SK-N-SH (cell line): ENCODE measurements around the gene CPSF3. TPM values are rescaled to one million over a fixed set of nuclear protein-coding genes. Genes with fewer than 3 reads are reported as not detected.

Source experiments
- CTCF ChIA-PET: fragments of 300-600, 350-600 bp; formaldehyde crosslinking; extraction: SDS; loops from one replicate; lab custom pipeline; 2021; lab: Yijun Ruan, JAX
- POLR2A ChIA-PET: fragments of 350-600 bp; sonication (Branson Sonifier 250); formaldehyde crosslinking; extraction: SDS; loops from one replicate; lab custom pipeline; 2020; ENCODE audit warnings: antibody characterized with exemption, inconsistent platforms; lab: Yijun Ruan, JAX
- DNase-seq: peaks from one replicate; pipeline ENCODE4 v3.0.0; 2012
- H2AFZ ChIP-seq: fragments of 200-600 bp; sonication (generic); 2 replicates; pipeline ENCODE4 v1.8.1; 2016; ENCODE audit warnings: antibody characterized with exemption, mild to moderate bottlenecking, low read depth
- H3F3A ChIP-seq: fragments of 200-600 bp; sonication (generic); replicated peaks from 2 replicates; pipeline ENCODE3; 2016; ENCODE audit warnings: antibody characterized with exemption, mild to moderate bottlenecking; ENCODE audit not compliant: insufficient read depth
- H3K27ac ChIP-seq, 2 experiments: fragments of 200-500 bp in 1 of 2; fragments of 200-600 bp in 1 of 2; sonication (Bioruptor generic) in 1 of 2; sonication (generic), shearing (Covaris generic) in 1 of 2; 2 replicates each; pipeline versions ENCODE4 v1.5.1 to v1.6.1; 2014 to 2016; ENCODE audit warnings: low read depth in 2 of 2, inconsistent platforms in 1 of 2, low read length in 1 of 2, mild to moderate bottlenecking in 1 of 2, mixed read lengths in 1 of 2
- H3K27me3 ChIP-seq: fragments of 200-600 bp; sonication (generic), shearing (Covaris generic); 2 replicates; pipeline ENCODE4 v1.6.1; 2016; ENCODE audit warnings: mixed run types; ENCODE audit not compliant: insufficient read depth
- H3K36me3 ChIP-seq, 2 experiments: fragments of 200-500 bp in 1 of 2; fragments of 200-600 bp in 1 of 2; sonication (Bioruptor generic) in 1 of 2; sonication (generic) in 1 of 2; replicated peaks in 1 of 2; 2 replicates each; pipeline versions ENCODE3 to v1.5.1; 2014 to 2016; ENCODE audit warnings: low read length in 1 of 2, mild to moderate bottlenecking in 1 of 2; ENCODE audit not compliant: insufficient read depth in 2 of 2, control insufficient read depth in 1 of 2
- H3K4me1 ChIP-seq, 2 experiments: fragments of 200-500 bp in 1 of 2; fragments of 200-600 bp in 1 of 2; sonication (Bioruptor generic) in 1 of 2; sonication (generic), shearing (Covaris generic) in 1 of 2; 2 replicates each; pipeline versions ENCODE4 v1.5.1 to v1.6.1; 2014 to 2016; ENCODE audit warnings: low read depth in 1 of 2, low read length in 1 of 2, mixed run types in 1 of 2; ENCODE audit not compliant: insufficient read depth in 2 of 2, control insufficient read depth in 1 of 2
- H3K4me2 ChIP-seq: fragments of 200-600 bp; sonication (generic), shearing (Covaris generic); 2 replicates; pipeline ENCODE4 v1.6.1; 2017; ENCODE audit warnings: mixed run types
- H3K4me3 ChIP-seq, 2 experiments: fragments of 200-500 bp in 1 of 2; fragments of 200-600 bp in 1 of 2; sonication (Bioruptor generic) in 1 of 2; sonication (generic), shearing (Covaris generic) in 1 of 2; 2 replicates each; pipeline versions ENCODE4 v1.5.1 to v1.8.1; 2014 to 2016; ENCODE audit warnings: low read depth in 2 of 2, inconsistent platforms in 1 of 2, low read length in 1 of 2, mild to moderate bottlenecking in 1 of 2, mixed read lengths in 1 of 2, moderate library complexity in 1 of 2
- H3K79me2 ChIP-seq: fragments of 200-600 bp; sonication (generic); 2 replicates; pipeline ENCODE4 v1.8.1; 2017; ENCODE audit warnings: mild to moderate bottlenecking; ENCODE audit not compliant: insufficient read depth
- H3K9ac ChIP-seq: fragments of 200-600 bp; sonication (generic); 2 replicates; pipeline ENCODE4 v1.6.1; 2017; ENCODE audit warnings: mixed run types
- H3K9me2 ChIP-seq: fragments of 200-600 bp; sonication (generic); 2 replicates; pipeline ENCODE4 v1.6.1; 2017; ENCODE audit warnings: mixed run types
- H3K9me3 ChIP-seq: fragments of 200-600 bp; sonication (generic); 2 replicates; pipeline ENCODE4 v1.6.1; 2017; ENCODE audit warnings: mixed run types, mild to moderate bottlenecking, moderate library complexity
- H4K20me1 ChIP-seq: fragments of 200-600 bp; sonication (generic); 2 replicates; pipeline ENCODE4 v1.6.1; 2017; ENCODE audit warnings: mild to moderate bottlenecking, mixed run types; ENCODE audit not compliant: insufficient read depth
- ELF1 ChIP-seq: IDR thresholded peaks from 2 replicates; pipeline ENCODE4 v1.4.0; 2012
- EP300 ChIP-seq, 2 experiments: IDR thresholded peaks; 2 replicates each; pipeline versions ENCODE4 v1.4.0 to v1.6.1; 2012; ENCODE audit warnings: borderline replicate concordance in 1 of 2, low read depth in 1 of 2, low read length in 1 of 2
- EZH2phosphoT487 ChIP-seq: fragments of 200-600 bp; sonication (generic); IDR thresholded peaks from 2 replicates; pipeline ENCODE4 v1.6.1; 2017; ENCODE audit warnings: low read depth, mixed run types, mild to moderate bottlenecking, antibody characterized with exemption, moderate library complexity, borderline replicate concordance
- FOSL2 ChIP-seq: IDR thresholded peaks from 2 replicates; pipeline ENCODE4 v1.4.0; 2012; ENCODE audit warnings: low read depth, mild to moderate bottlenecking, moderate library complexity, borderline replicate concordance
- FOXM1 ChIP-seq: IDR thresholded peaks from 2 replicates; pipeline ENCODE4 v1.4.0; 2012; ENCODE audit warnings: low read depth, mild to moderate bottlenecking
- GATA2 ChIP-seq: sonication (generic); formaldehyde crosslinking; IDR thresholded peaks from 2 replicates; pipeline ENCODE4 v1.5.0; 2020; ENCODE audit warnings: mild to moderate bottlenecking, missing genetic modification reagents
- IRF3 ChIP-seq: fragments of 150-350 bp; IDR thresholded peaks from 2 replicates; pipeline ENCODE4 v1.6.1; 2016; ENCODE audit warnings: mild to moderate bottlenecking, low read depth, low read length
- MAX ChIP-seq: IDR thresholded peaks from 2 replicates; pipeline ENCODE4 v1.4.0; 2012; ENCODE audit warnings: low read depth
- MEF2A ChIP-seq: IDR thresholded peaks from 2 replicates; pipeline ENCODE4 v1.4.0; 2012; ENCODE audit warnings: low read depth, borderline replicate concordance
- POLR2AphosphoS5 ChIP-seq: IDR thresholded peaks from 2 replicates; pipeline ENCODE4 v1.6.1; 2012; ENCODE audit warnings: low read depth, low read length
- RCOR1 ChIP-seq: fragments of 150-350 bp; IDR thresholded peaks from 2 replicates; pipeline ENCODE4 v1.6.1; 2017; ENCODE audit warnings: antibody characterized with exemption, low read length
- REST ChIP-seq: IDR thresholded peaks from 2 replicates; pipeline ENCODE4 v1.6.1; 2012; ENCODE audit warnings: mild to moderate bottlenecking, low read depth, low read length, moderate library complexity
- RFX5 ChIP-seq: IDR thresholded peaks from 2 replicates; pipeline ENCODE4 v1.6.1; 2012; ENCODE audit warnings: mild to moderate bottlenecking, improper control_type of control experiment, low read length
- RXRA ChIP-seq: IDR thresholded peaks from 2 replicates; pipeline ENCODE4 v1.4.0; 2012; ENCODE audit warnings: low read depth, mild to moderate bottlenecking, borderline replicate concordance
- SIN3A ChIP-seq: IDR thresholded peaks from 2 replicates; pipeline ENCODE4 v1.6.1; 2012; ENCODE audit warnings: low read depth, mild to moderate bottlenecking, low read length, moderate library complexity, borderline replicate concordance
- SMC3 ChIP-seq: IDR thresholded peaks from 2 replicates; pipeline ENCODE4 v1.6.1; 2012; ENCODE audit warnings: low read depth, low read length, improper control_type of control experiment
- USF1 ChIP-seq: IDR thresholded peaks from 2 replicates; pipeline ENCODE4 v1.4.0; 2012; ENCODE audit warnings: low read depth, borderline replicate concordance
- ZBTB33 ChIP-seq: IDR thresholded peaks from 2 replicates; pipeline ENCODE4 v1.4.0; 2012; ENCODE audit warnings: low read depth, borderline replicate concordance
- whole genome bisulfite sequencing: methylation state at CpG from one replicate; pipeline ENCODE4 v1.1.6; 2017; ENCODE audit warnings: low lambda C conversion rate; 5-methylcytosine and 5-hydroxymethylcytosine counted together
- polyA plus RNA-seq, 3 experiments: library from polyadenylated mRNA; depleted of rRNA; stranded (reverse); fragments of >200 nt; gene quantifications; 2 replicates each; pipeline ENCODE4 v1.2.3, GENCODE V29; 2012

The CPSF3 gene
- polyA plus RNA-seq, 1 of the 3 experiments (the other 2 are of a cell fraction), result 34.2 TPM

- no peak for TF ChIP-seq SIN3A
- no peak for TF ChIP-seq POLR2AphosphoS5
- TF ChIP-seq FOSL2, result no peak
- TF ChIP-seq MAX, result no peak
- TF ChIP-seq, all 33 proteins: peak for 0
Observed at GRCh38 chr2:9443526-9443925, 20.1 kb downstream of the CPSF3 start (continued).

- Histone ChIP-seq H3F3A (peaks cover 5% of the 10 kb centered on the region), H3K79me2 (no peaks in the 10 kb centered on the region), H3K36me3 (peaks cover 47 to 73% of the 10 kb centered on the region in 2 experiments), H3K9me3 (no peaks in the 10 kb centered on the region), H3K27me3 (no peaks in the 10 kb centered on the region), H3K4me2 (no peak overlapping the region), H3K27ac (no peak overlapping the region), H4K20me1 (no peaks in the 10 kb centered on the region), H3K4me1 (peaks cover 0 to 8% of the 10 kb centered on the region in 2 experiments; a peak in 1 of 4 replicates), H3K4me3 (no peak overlapping the region), H3K9ac (no peak overlapping the region), H2AFZ (no peak overlapping the region), H3K9me2 (no peaks in the 10 kb centered on the region)
- no peak for DNase-seq
- ChIA-PET CTCF (no interaction called here), POLR2A (no interaction called here)
- 94% methylated on average over 7 of the region's 7 CpGs for WGBS
- TF ChIP-seq FOXM1, result no peak
- no peak for TF ChIP-seq RCOR1
- no peak for TF ChIP-seq EP300 (IDR thresholded peaks at IDR 0.05; ENCODE audit: borderline replicate concordance in 1 of 2, low read depth in 1 of 2, low read length in 1 of 2)
- TF ChIP-seq IRF3, result no peak
- no peak for TF ChIP-seq ELF1
- TF ChIP-seq MEF2A, result no peak
- no peak for TF ChIP-seq RXRA
- no peak for TF ChIP-seq SMC3
- TF ChIP-seq USF1, result no peak
- no peak for TF ChIP-seq GATA2 (CRISPR knock-in tag)
- TF ChIP-seq POLR2AphosphoS5, result no peak
- no peak for TF ChIP-seq REST
- TF ChIP-seq RFX5, result no peak
- no peak for TF ChIP-seq ZBTB33
- TF ChIP-seq EZH2phosphoT487, result no peak
Observed at GRCh38 chr2:9445089-9445488, 21.6 kb downstream of the CPSF3 start.
